ENCODE data around the gene NUDT22.

DNA sequence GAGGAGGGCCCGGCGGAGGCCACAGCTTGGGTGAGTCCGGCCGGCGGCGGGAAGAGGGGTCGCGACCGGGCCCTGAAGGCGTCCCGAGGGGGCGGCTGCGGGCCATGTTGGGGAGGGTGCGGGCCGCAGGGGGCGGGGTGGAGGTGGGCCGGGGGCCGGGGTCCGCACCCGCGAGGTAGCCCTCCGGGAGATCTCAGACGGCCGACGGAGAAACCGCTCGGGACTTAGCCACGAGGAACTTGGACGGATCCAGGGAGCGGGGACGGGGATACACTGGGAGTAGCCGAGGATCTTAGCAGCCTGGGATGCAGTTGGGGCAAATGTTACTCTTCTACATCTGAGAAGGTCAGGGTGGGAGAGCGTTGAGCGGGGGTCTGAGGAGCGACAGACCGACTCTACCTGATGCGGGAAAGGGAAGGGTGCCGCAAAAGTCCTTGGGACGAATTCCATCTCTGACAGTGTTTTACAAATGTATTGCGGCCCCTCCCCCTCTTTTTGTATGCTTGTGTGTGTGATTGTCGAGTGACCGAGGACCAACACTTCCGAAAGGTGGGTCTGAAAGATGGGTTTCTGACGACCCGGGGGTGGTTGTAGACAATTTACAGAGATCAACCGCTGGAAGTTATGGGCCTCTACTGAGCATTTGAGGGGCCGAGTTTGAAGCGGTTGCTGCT, 39.4 kb upstream of the NUDT22 start:
- no peak for TF ChIP-seq CTCF (IDR thresholded peaks at IDR 0.05)
- no peak for TF ChIP-seq POLR2A (IDR thresholded peaks at IDR 0.05)
